Stomach smooth muscle (tissue), 2 donors: ENCODE results near the gene DIS3L2.
"Not testable (repeated sequence)": the region's sequence is repeated elsewhere in the genome, so short reads cannot be mapped to it uniquely, and the experiment has no call there.

ENCODE experiments used
- H3K27ac ChIP-seq: one replicate; pipeline ENCODE4 v1.7.0; 2013; ENCODE audit warnings: mild to moderate bottlenecking, low read length, inconsistent platforms
- H3K27me3 ChIP-seq, 2 donors: one replicate each; pipeline ENCODE4 v1.7.0; 2013; ENCODE audit warnings: low read length in 2 of 2; ENCODE audit not compliant: insufficient read depth in 2 of 2, control insufficient read depth in 1 of 2
- H3K36me3 ChIP-seq, 2 donors: one replicate each; pipeline ENCODE4 v1.7.0; 2013; ENCODE audit warnings: low read length in 2 of 2; ENCODE audit not compliant: control insufficient read depth in 2 of 2, insufficient read depth in 2 of 2
- H3K4me1 ChIP-seq: one replicate; pipeline ENCODE4 v1.7.0; 2013; ENCODE audit warnings: low read length; ENCODE audit not compliant: control insufficient read depth, insufficient read depth
- H3K4me3 ChIP-seq, 2 donors: one replicate each; pipeline ENCODE4 v1.7.0; 2013; ENCODE audit warnings: low read length in 2 of 2
- H3K9ac ChIP-seq, 2 donors: one replicate each; pipeline ENCODE4 v1.7.0; 2013; ENCODE audit warnings: low read length in 2 of 2, mild to moderate bottlenecking in 1 of 2
- H3K9me3 ChIP-seq, 2 donors: one replicate each; pipeline ENCODE4 v1.7.0; 2013; ENCODE audit warnings: low read length in 2 of 2; ENCODE audit not compliant: control insufficient read depth in 2 of 2
- donor health status: healthy.
- donor health status: Pancreatic carcinoma.

The DIS3L2 gene

DNA sequence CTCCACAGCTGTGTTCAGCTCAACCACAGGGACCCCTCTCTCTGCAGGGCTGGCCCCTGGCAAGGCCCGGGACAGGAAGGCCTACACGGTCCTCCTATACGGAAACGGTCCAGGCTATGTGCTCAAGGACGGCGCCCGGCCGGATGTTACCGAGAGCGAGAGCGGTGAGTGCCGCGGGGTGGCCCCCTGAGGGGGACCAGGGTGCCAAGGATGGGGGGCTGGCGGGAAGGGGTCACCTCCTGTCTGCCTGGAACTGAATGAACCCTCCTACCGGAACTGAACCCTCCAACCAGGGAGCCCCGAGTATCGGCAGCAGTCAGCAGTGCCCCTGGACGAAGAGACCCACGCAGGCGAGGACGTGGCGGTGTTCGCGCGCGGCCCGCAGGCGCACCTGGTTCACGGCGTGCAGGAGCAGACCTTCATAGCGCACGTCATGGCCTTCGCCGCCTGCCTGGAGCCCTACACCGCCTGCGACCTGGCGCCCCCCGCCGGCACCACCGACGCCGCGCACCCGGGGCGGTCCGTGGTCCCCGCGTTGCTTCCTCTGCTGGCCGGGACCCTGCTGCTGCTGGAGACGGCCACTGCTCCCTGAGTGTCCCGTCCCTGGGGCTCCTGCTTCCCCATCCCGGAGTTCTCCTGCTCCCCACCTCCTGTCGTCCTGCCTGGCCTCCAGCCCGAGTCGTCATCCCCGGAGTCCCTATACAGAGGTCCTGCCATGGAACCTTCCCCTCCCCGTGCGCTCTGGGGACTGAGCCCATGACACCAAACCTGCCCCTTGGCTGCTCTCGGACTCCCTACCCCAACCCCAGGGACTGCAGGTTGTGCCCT is 419.9 kb downstream of the DIS3L2 start:
- H3K9ac ChIP-seq, H3K27ac ChIP-seq, H3K36me3 ChIP-seq, H3K9me3 ChIP-seq, H3K4me1 ChIP-seq, H3K4me3 ChIP-seq: not testable (repeated sequence)
- peaks cover 11 to 12% of the 10 kb centered on the region in 2 donors for H3K27me3 ChIP-seq

DNA sequence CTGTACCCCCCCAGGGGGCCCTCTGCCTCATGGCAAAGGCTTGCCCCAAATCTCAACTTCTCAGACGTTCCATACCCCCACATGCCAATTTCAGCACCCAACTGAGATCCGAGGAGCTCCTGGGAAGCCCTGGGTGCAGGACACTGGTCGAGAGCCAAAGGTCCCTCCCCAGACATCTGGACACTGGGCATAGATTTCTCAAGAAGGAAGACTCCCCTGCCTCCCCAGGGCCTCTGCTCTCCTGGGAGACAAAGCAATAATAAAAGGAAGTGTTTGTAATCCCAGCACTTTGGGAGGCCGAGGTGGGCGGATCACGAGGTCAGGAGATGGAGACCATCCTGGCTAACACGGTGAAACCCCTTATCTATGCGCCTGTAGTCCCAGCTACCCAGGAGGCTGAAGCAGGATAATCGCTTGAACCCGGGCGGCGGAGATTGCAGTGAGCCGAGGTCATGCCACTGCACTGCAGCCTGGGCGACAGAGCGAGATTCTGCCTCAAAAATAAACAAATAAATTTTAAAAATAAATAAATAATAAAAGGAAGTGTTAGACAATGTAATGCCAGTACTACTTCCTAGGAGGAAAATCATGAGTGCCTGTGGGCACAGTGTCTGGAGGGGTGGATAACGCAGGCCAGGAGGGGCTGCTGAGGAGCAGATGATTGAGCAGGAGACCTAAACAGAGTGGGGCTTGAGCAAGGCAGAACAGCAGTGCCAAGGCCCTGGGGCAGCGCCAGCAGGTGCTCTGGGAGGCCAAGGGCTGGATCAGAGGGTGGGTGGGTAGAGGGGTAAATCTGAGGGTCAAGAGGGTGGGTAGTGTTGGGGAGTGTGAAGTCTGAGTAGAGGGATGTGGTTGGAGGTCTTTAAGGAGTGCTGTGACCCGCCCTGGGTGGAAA is 421.1 kb downstream of the DIS3L2 start:
- H3K4me3 ChIP-seq = no peak overlapping the region
- no peaks in the 10 kb centered on the region for H3K9me3 ChIP-seq
- H3K36me3 ChIP-seq = no peaks in the 10 kb centered on the region
- no peak overlapping the region for H3K9ac ChIP-seq
- H3K27ac ChIP-seq = no peak overlapping the region
- H3K4me1 ChIP-seq = peaks cover 2% of the 10 kb centered on the region
- peaks cover 18 to 22% of the 10 kb centered on the region in 2 donors for H3K27me3 ChIP-seq

DNA sequence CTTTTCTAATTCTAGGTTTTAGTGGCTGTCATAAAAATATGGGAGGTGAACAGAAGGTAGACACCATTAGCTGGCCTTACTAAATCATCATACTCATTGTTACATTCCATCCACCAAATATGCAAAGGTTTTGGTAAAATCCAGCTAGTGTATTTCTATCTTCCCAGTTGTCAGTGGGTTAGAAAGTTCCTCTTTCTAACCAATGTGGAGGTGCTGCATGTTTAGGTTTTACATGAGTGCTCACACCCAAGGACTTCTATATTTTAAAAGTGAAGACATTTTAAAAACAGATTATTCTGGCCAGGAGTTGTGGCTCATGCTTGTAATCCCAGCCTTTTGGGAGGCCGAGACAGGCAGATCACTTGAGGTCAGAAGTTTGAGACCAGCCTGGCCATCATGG is 423.0 kb downstream of the DIS3L2 start:
- H3K9ac ChIP-seq = no peak overlapping the region
- no peak overlapping the region for H3K27ac ChIP-seq
- H3K4me1 ChIP-seq = peaks cover 3% of the 10 kb centered on the region
- H3K9me3 ChIP-seq = no peaks in the 10 kb centered on the region
- H3K36me3 ChIP-seq = no peaks in the 10 kb centered on the region
- H3K27me3 ChIP-seq = peaks cover 26 to 35% of the 10 kb centered on the region in 2 donors
- no peak overlapping the region for H3K4me3 ChIP-seq

DNA sequence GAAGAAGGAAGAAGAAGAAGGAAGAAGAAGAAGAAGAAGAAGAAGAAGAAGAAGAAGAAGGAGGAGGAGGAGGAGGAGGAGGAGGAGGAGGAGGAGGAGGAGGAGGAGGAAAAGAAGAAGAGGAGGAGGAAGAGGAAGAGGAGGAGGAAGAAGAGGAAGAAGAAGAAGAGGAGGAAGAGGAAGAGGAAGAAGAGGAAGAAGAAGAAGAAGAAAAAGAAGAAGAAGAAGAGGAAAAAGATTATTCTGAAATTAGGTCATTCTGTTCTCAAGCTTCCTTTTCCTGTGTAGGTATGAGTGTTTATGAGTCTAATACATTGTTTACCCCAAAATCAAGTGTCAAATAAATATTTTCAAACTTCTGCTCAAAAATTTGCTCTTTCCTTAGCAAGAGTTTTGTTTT is 423.5 kb downstream of the DIS3L2 start:
- H3K36me3 ChIP-seq, H3K27ac ChIP-seq, H3K9ac ChIP-seq, H3K4me1 ChIP-seq, H3K4me3 ChIP-seq, H3K9me3 ChIP-seq: not testable (repeated sequence)
- peaks cover 28 to 38% of the 10 kb centered on the region in 2 donors for H3K27me3 ChIP-seq

DNA sequence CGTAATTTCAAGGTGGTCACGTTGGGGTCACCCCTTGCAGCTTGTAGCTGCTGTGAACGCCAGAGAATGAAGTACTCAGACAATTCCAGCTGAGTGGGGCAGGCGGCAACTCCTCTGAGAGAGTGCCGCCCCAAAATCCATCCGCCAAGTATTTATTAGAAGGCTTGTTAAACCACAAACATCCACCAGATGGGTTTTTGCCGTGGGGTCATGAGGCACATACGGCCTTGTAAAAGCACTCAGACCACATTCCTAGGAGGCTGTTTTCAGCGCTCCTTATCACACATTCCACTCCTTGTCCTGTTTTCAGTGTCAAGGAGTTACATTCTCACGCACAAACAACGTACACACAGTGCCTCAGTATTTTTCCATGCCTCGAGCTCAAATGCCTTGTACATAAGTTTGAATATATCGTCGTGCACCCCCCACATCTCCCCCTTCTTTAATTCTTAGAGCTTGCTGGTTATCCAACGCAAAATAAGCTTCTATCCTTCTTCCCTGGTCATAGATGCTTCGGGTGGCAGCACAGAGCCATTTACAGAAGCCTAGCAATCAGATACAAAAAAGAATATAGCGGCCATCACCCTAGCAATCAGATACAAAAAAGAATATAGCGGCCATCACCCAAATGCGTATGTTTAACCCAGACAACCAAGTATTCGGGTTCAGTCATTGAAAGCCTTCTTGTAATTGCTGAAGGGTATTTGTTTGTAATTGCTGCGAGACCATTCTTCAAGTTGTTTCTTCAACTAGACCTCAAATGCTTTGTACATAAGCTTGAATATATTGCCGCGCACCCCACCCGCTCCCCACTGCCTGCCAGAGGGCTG is 424.4 kb downstream of the DIS3L2 start:
- Histone ChIP-seq H3K36me3 (no peaks in the 10 kb centered on the region), H3K4me1 (peaks cover 3% of the 10 kb centered on the region), H3K4me3 (no peak overlapping the region), H3K9ac (no peak overlapping the region), H3K9me3 (no peaks in the 10 kb centered on the region), H3K27ac (no peak overlapping the region), H3K27me3 (peaks cover 33 to 46% of the 10 kb centered on the region in 2 donors)

DNA sequence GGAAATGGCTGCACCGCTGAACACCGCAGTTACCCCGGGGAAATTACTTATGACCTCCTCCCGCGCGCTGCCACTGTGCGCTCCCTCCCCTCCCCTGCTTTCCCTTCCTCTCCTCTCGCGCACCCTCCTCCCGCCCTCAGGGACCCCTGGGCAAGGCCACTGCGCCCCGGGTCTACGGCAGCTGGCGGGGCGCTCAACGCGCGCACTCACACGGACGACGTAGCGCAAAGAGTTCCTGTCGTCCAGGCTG is 424.9 kb downstream of the DIS3L2 start:
- no peak overlapping the region for H3K9ac ChIP-seq
- no peak overlapping the region for H3K27ac ChIP-seq
- H3K36me3 ChIP-seq = no peaks in the 10 kb centered on the region
- peaks cover 33 to 48% of the 10 kb centered on the region in 2 donors for H3K27me3 ChIP-seq
- no peak overlapping the region for H3K4me3 ChIP-seq
- H3K4me1 ChIP-seq = peaks cover 3% of the 10 kb centered on the region
- no peaks in the 10 kb centered on the region for H3K9me3 ChIP-seq
